Ishikawa (cell line): ENCODE results near the gene PLSCR3.

Experiments used
- CEBPB ChIP-seq: IDR thresholded peaks from 2 replicates; pipeline ENCODE4 v1.6.1; 2012
- CREB1 ChIP-seq: IDR thresholded peaks from 2 replicates; pipeline ENCODE4 v1.6.1; 2012; ENCODE audit warnings: low read depth
- EGR1 ChIP-seq: IDR thresholded peaks from 2 replicates; pipeline ENCODE4 v1.6.1; 2012
- EP300 ChIP-seq: IDR thresholded peaks from 2 replicates; pipeline ENCODE4 v1.6.1; 2012; ENCODE audit warnings: borderline replicate concordance
- FOXM1 ChIP-seq: IDR thresholded peaks from 2 replicates; pipeline ENCODE4 v1.6.1; 2012; ENCODE audit warnings: low read depth, borderline replicate concordance
- NFIC ChIP-seq: IDR thresholded peaks from 2 replicates; pipeline ENCODE4 v1.6.1; 2012
- RAD21 ChIP-seq: IDR thresholded peaks from 2 replicates; pipeline ENCODE4 v1.6.1; 2012; ENCODE audit warnings: low read depth
- TAF1 ChIP-seq: IDR thresholded peaks from 2 replicates; pipeline ENCODE4 v1.6.1; 2012; ENCODE audit warnings: low read depth, mild to moderate bottlenecking
- TCF12 ChIP-seq: IDR thresholded peaks from 2 replicates; pipeline ENCODE4 v1.6.1; 2012; ENCODE audit warnings: low read depth
- TEAD4 ChIP-seq: IDR thresholded peaks from 2 replicates; pipeline ENCODE4 v1.6.1; 2012
- YY1 ChIP-seq: IDR thresholded peaks from 2 replicates; pipeline ENCODE4 v1.6.1; 2012; ENCODE audit warnings: low read depth
- ZBTB7A ChIP-seq: IDR thresholded peaks from 2 replicates; pipeline ENCODE4 v1.6.1; 2012; ENCODE audit warnings: low read depth
- TF ChIP-seq, protein P1 (sequence below): IDR thresholded peaks from 2 replicates; pipeline ENCODE4 v1.6.1; 2012; ENCODE audit warnings: low read depth, mild to moderate bottlenecking
- TF ChIP-seq, protein P2 (sequence below): IDR thresholded peaks from 2 replicates; pipeline ENCODE4 v1.6.1; 2012
- TF ChIP-seq, protein P3 (sequence below): IDR thresholded peaks from 2 replicates; pipeline ENCODE4 v1.6.1; 2012

Gene PLSCR3

DNA sequence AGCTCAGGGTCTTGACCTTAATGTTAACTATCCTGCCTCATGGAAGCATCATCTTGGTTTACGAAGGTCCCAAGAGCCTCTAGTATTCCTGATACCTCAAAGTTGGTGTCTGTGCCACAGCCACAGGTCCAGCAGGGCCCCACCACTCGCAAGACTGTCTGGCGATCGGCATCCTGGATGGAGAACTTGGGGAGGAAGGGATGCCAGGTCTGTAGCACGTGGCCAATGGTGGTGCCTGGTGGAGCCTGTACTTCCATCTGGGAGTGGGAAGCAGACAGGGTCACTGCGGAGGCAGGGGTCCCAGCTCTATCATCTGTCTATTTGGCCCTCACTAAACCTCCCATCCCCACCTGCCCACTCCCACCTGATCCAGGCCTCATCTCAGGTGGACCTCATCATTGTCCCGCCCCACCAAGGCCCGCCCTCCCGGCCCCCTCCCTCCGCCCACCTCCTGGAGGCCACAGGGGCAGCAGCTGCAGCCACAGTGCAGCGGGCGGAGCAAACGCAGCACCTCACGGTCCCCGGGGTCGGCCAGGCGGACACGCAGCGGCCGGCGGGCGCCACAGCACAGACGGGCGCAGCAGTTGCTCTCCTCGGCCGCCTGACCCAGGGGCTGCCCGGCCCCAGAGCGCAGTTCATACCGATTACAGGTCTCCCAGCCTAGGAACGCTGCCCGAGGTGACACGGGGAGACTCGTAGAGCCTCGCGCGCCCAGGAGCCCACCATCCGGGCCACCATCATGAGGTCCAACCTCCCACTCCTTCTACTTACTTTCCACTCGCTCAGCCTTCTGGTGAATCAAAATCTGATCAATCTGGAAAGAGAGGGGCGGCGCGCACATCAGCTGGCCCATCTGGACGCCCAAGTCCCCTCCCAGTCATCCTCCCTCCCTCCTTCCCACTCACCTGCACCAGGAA is 1.4 kb downstream of the PLSCR3 start:
- TF ChIP-seq NFIC (no peak), RAD21 (no peak), EP300 (no peak), CREB1 (no peak), FOXM1 (no peak), CEBPB (no peak), EGR1 (no peak), TEAD4 (no peak), TCF12 (no peak)
- TF ChIP-seq, protein P1, sequence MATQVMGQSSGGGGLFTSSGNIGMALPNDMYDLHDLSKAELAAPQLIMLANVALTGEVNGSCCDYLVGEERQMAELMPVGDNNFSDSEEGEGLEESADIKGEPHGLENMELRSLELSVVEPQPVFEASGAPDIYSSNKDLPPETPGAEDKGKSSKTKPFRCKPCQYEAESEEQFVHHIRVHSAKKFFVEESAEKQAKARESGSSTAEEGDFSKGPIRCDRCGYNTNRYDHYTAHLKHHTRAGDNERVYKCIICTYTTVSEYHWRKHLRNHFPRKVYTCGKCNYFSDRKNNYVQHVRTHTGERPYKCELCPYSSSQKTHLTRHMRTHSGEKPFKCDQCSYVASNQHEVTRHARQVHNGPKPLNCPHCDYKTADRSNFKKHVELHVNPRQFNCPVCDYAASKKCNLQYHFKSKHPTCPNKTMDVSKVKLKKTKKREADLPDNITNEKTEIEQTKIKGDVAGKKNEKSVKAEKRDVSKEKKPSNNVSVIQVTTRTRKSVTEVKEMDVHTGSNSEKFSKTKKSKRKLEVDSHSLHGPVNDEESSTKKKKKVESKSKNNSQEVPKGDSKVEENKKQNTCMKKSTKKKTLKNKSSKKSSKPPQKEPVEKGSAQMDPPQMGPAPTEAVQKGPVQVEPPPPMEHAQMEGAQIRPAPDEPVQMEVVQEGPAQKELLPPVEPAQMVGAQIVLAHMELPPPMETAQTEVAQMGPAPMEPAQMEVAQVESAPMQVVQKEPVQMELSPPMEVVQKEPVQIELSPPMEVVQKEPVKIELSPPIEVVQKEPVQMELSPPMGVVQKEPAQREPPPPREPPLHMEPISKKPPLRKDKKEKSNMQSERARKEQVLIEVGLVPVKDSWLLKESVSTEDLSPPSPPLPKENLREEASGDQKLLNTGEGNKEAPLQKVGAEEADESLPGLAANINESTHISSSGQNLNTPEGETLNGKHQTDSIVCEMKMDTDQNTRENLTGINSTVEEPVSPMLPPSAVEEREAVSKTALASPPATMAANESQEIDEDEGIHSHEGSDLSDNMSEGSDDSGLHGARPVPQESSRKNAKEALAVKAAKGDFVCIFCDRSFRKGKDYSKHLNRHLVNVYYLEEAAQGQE: no peak
- TF ChIP-seq, protein P2, sequence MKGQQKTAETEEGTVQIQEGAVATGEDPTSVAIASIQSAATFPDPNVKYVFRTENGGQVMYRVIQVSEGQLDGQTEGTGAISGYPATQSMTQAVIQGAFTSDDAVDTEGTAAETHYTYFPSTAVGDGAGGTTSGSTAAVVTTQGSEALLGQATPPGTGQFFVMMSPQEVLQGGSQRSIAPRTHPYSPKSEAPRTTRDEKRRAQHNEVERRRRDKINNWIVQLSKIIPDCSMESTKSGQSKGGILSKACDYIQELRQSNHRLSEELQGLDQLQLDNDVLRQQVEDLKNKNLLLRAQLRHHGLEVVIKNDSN: no peak
- TF ChIP-seq, protein P3, sequence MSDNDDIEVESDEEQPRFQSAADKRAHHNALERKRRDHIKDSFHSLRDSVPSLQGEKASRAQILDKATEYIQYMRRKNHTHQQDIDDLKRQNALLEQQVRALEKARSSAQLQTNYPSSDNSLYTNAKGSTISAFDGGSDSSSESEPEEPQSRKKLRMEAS: no peak

DNA sequence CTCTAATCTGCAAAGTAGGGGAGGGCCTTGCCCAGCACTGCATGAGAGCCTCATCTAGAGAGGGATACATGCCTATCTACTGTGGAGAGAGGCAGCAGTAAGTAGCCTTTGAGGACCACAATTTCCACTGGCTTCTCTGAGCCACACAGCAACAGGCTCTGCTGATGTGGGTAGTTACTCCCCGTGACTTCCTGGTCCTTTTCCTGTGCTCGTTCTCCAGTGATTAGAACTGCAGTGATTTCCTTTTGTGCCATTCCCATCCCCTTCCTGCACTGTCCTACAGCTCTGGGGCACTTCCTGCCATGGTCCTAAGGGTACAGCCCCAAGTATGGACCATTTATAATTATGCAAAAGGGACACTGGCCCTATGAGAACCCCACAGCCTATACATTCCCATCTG is 3.0 kb downstream of the PLSCR3 start:
- TF ChIP-seq NFIC: no peak
- TF ChIP-seq YY1: no peak
- no peak for TF ChIP-seq EGR1
- TF ChIP-seq, protein P2: no peak
- TF ChIP-seq, protein P1: no peak
- no peak for TF ChIP-seq CEBPB
- TF ChIP-seq, protein P3: no peak
- no peak for TF ChIP-seq ZBTB7A
- TF ChIP-seq RAD21: no peak
- TF ChIP-seq TEAD4: no peak
- TF ChIP-seq TCF12: no peak
- TF ChIP-seq TAF1: no peak

DNA sequence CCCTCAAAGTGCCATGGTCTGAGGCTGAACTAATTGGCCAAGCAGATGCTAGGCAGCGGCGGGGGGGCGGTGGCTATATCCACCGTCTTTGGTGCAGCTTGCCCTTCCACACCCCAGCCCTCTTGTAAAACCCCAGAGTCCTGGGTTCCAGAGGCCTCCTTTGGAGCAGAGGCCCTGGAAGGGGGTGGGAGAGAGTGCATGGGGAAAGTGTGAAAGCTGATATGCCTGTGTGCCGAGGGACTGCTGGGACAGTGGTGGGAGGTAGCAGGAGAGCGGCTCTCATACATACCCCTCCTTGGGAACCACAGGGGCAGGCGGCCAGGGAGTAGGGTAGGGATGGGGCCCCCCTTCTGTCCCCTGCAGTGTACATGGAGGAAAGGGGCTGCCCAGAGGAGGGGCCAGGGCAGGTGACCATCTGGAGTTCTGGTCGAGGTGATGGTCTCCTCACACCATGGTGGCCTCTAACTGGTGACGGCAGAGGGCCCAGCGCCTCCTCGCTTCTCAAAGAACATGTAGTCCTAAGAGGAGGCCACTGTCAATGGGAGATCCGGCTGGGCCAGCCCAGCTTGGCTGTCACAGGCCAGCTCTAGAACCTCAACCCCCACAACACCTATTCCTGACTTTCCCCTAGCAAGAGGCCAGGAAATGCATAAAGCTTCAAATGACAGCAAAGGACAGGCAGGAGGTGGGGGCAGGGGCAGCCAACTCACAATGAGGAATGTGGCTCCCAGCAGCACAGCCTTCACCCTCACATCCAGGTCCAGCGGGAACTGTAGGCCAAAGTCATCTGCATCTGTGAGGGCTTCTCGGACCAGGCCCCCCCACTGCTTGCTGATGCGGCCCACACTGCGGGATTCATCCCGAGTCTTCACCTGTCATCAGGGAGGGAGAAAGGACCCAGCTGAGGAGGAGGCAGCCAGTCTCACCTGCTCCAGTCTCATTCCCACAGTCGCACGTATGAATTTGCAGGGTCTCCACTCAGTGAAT is 4.1 kb downstream of the PLSCR3 start:
- TF ChIP-seq, protein P2: no peak
- TF ChIP-seq TCF12 (no peak), EP300 (no peak), CREB1 (no peak), TAF1 (no peak), ZBTB7A (no peak), TEAD4 (no peak), NFIC (no peak), YY1 (no peak), FOXM1 (no peak), CEBPB (no peak), RAD21 (no peak), EGR1 (no peak)
- TF ChIP-seq, protein P1: no peak
- TF ChIP-seq, protein P3: no peak
